ENCODE measurements around the gene PIK3C2G. TPM values are rescaled to one million over a fixed set of nuclear protein-coding genes. Genes with fewer than 3 reads are reported as not detected.

Gene PIK3C2G
- total RNA-seq, 1 experiment from 2014 or later = not detected

GRCh38 chr12:18684430-18684829 lies 423.1 kb downstream of the PIK3C2G start:
- H3K4me3 Mint-ChIP-seq = no peak overlapping the region
- no peaks in the 10 kb centered on the region for H3K27me3 ChIP-seq (ENCODE audit: insufficient read depth, low read length)
- H4K20me1 ChIP-seq (ENCODE audit: control insufficient read depth, insufficient read depth, insufficient read length) = no peaks in the 10 kb centered on the region
- no peak overlapping the region for H3K27ac ChIP-seq (ENCODE audit: insufficient read length, low read depth, low read length)
- H3K79me1 ChIP-seq (ENCODE audit: insufficient read depth, low read depth, low read length, poor library complexity, severe bottlenecking) = no peaks in the 10 kb centered on the region
- no peak overlapping the region for H2BK15ac ChIP-seq (ENCODE audit: low read depth, low read length)
- H2AK5ac ChIP-seq (ENCODE audit: insufficient read length, low read length) = no peak overlapping the region
- no peak overlapping the region for H3T11ph ChIP-seq (ENCODE audit: low read length)
- H3K23me2 ChIP-seq (ENCODE audit: insufficient read length, low read depth, low read length, poor library complexity, severe bottlenecking) = no peaks in the 10 kb centered on the region
- H3K4ac ChIP-seq (ENCODE audit: low read depth, low read length) = no peak overlapping the region
- H2BK120ac ChIP-seq (ENCODE audit: low read depth, low read length, poor library complexity, severe bottlenecking) = no peak overlapping the region
- H3K27me3 Mint-ChIP-seq (ENCODE audit: low read depth) = peaks cover 8% of the 10 kb centered on the region; the same call in 1 of the 2 replicates
- no peak overlapping the region for H3K23ac ChIP-seq (ENCODE audit: insufficient read length, low read depth, low read length)
- no peak overlapping the region for H4K91ac ChIP-seq (ENCODE audit: insufficient read length, low read depth, low read length)
- no peak overlapping the region for H3K4me2 ChIP-seq (ENCODE audit: insufficient read depth, insufficient read length, low read length)
- no peak overlapping the region for H3K9ac ChIP-seq (ENCODE audit: extremely low read depth, insufficient read length, low read length)
- peaks cover 26 to 35% of the 10 kb centered on the region in 2 experiments for H3K4me1 Mint-ChIP-seq
- no peak overlapping the region for H3K18ac ChIP-seq (ENCODE audit: insufficient read length, low read depth, low read length)
- 0 out of 2 replicates have a peak, but pooled peaks cover 2% of the 10 kb centered on the region for H3K4me1 ChIP-seq (ENCODE audit: insufficient read depth, low read length)
- no peak overlapping the region for H2BK5ac ChIP-seq (ENCODE audit: insufficient read length, low read length)
- no peak overlapping the region for H2AFZ ChIP-seq (ENCODE audit: low read length)
- DNase-seq = no peak
- H3K27ac Mint-ChIP-seq = no peak overlapping the region
- no peaks in the 10 kb centered on the region for H3K79me2 ChIP-seq (ENCODE audit: insufficient read depth, low read length)
- WGBS (ENCODE audit: extremely low coverage, insufficient read length, low lambda C conversion rate) = no CpG with 5 or more reads among the region's 1 CpG
- H3K56ac ChIP-seq (ENCODE audit: insufficient read length, low read depth, low read length) = no peak overlapping the region
- H4K5ac ChIP-seq (ENCODE audit: insufficient read length, low read depth, low read length) = no peak overlapping the region
- H2BK20ac ChIP-seq (ENCODE audit: low read depth, low read length, poor library complexity, severe bottlenecking) = no peak overlapping the region
- no peak overlapping the region for H2BK12ac ChIP-seq (ENCODE audit: insufficient read length, low read depth, low read length)
- no peaks in the 10 kb centered on the region for H3K9me3 Mint-ChIP-seq
- no peak overlapping the region for H4K8ac ChIP-seq (replicated peaks; ENCODE audit: insufficient read length, low read depth, low read length)
- no peak overlapping the region for H3K14ac ChIP-seq (ENCODE audit: insufficient read depth, low read length)
- H3K36me3 Mint-ChIP-seq (ENCODE audit: insufficient read depth in 1 of 3, low read depth in 3 of 3) = no peaks in the 10 kb centered on the region
- no peaks in the 10 kb centered on the region for H3K9me3 ChIP-seq (ENCODE audit: control insufficient read depth, low read depth, low read length)
- no peak for TF ChIP-seq CTCF (conservative IDR thresholded peaks at IDR 0.05)
